ENCODE measurements around the gene FBXO11. TPM values are rescaled to one million over a fixed set of nuclear protein-coding genes. Genes with fewer than 3 reads are reported as not detected.
"Not testable (repeated sequence)": the region's sequence is repeated elsewhere in the genome, so short reads cannot be mapped to it uniquely, and the experiment has no call there.

Gene FBXO11
- total RNA-seq, 1 experiment from 2014 or later = 34.4 TPM

DNA sequence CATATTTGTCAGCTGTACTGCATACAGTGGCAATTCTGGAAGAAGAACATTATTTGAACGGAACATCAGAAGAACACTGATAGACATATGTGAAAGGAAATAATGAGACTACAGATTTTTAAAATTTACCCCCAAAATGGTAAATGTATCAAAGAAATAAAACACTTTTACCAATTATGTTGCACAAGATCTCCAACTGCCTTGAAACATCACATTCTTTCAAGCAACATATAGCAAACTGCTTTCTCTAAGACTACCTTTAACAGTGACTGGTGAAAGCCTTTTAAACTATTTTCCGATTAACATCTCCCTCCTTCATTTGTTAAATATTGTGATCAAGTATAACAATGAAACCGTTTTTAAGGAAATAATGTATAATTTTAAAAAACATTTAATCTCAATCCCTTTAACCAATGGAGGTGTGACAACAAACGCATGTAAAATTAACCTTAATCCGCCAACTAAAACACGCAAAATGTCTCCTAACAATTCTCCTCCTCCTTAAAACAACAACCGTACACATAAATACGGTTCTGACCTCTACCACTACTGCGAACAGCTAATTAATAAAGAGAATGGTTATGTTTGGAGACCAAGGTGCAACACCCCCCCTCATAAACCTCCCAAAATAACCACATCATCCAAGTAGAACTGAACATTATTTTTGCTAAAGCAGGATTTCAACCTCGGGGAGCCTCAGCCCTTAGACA, 2.4 kb downstream of the FBXO11 start:
- in situ Hi-C loops (cut with HindIII; ENCODE audit: low pct_unique_long_range_greater_than_20kb, low sequenced_read_pairs) = loop anchor here (25.0 kb wide), 1 partner anchor 133 kb away; no protein-coding TSS in a partner anchor
- DNase-seq (ENCODE audit: low read depth, low spot score) = no peak

DNA sequence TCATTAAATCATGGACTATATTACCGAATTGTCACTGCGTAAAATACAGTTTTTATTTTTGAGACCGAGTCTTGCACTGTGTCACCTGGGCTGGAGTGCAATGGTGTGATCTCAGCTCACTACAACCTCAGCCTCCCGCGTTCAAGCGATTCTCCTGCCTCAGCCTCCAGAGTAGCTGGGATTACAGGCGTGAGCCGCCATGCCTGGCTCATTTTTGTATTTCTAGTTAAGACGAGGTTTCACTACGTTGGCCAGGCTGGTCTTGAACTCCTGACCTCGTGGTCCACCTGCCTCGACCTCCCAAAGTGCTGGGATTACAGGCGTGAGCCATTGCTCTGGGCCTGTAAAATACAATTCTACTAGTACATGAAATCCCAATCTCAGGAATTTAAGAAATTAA, 4.4 kb downstream of the FBXO11 start:
- in situ Hi-C loops (cut with HindIII; ENCODE audit: low pct_unique_long_range_greater_than_20kb, low sequenced_read_pairs) = loop anchor here (25.0 kb wide), 1 partner anchor 135 kb away; no protein-coding TSS in a partner anchor

DNA sequence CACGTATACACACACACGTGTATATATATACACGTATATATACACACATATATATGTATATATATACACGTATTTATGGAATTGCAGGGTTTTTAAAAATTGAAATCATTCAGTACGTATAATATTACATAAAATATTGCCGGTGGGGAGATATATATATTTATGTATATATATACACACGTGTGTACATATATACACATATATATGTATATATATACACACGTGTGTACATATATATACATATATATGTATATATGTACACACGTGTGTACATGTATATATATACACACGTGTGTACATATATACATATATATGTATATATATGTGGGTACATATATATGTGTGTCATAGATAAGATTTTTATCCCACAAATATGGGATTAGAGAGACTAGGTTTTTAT, 5.4 kb downstream of the FBXO11 start:
- in situ Hi-C loops (cut with HindIII; ENCODE audit: low pct_unique_long_range_greater_than_20kb, low sequenced_read_pairs) = loop anchor here (25.0 kb wide), 1 partner anchor 136 kb away; no protein-coding TSS in a partner anchor
- DNase-seq (ENCODE audit: low read depth, low spot score) = no peak

More for the DNA sequence above, 4.4 kb downstream of the FBXO11 start:
- DNase-seq (ENCODE audit: low read depth, low spot score) = not testable (repeated sequence)

DNA sequence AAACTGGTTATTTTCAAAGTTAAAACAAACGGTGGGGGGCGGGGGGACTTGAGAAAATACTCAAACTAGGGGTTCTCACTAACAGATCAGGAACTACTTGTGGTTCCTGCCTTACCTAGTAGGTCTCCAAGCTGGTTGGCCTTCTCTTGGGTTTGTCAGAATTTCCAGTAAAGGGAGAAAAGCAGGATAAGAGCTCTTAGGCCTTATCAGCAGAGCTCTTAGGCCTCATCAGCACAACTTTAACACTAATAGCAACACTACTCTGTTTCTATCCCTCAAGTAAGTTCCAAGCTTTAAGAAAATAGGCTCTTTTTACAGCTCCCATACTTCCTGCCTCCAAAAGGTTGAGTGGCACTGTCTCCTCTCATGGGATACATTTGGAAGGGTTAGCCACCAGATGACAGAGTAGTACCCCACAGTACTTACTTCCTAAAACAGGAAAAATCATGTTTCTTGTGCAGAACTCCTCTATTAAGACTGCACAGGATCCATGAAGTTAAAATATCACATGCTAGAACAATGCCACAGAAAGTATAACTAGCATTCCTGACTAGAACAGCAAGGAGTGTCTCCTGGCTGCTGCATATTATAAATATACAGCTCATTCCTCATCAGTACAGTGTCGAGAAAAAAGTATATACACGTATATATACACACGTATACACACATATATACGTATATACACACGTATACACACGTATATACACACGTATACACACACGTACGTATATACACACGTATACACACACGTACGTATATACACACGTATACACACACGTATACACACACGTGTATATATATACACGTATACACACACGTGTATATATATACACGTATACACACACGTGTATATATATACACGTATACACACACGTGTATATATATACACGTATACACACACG, 6.1 kb downstream of the FBXO11 start:
- in situ Hi-C loops (cut with HindIII; ENCODE audit: low pct_unique_long_range_greater_than_20kb, low sequenced_read_pairs) = loop anchor here (25.0 kb wide), 1 partner anchor 137 kb away; no protein-coding TSS in a partner anchor
- no peak for DNase-seq (ENCODE audit: low read depth, low spot score)

DNA sequence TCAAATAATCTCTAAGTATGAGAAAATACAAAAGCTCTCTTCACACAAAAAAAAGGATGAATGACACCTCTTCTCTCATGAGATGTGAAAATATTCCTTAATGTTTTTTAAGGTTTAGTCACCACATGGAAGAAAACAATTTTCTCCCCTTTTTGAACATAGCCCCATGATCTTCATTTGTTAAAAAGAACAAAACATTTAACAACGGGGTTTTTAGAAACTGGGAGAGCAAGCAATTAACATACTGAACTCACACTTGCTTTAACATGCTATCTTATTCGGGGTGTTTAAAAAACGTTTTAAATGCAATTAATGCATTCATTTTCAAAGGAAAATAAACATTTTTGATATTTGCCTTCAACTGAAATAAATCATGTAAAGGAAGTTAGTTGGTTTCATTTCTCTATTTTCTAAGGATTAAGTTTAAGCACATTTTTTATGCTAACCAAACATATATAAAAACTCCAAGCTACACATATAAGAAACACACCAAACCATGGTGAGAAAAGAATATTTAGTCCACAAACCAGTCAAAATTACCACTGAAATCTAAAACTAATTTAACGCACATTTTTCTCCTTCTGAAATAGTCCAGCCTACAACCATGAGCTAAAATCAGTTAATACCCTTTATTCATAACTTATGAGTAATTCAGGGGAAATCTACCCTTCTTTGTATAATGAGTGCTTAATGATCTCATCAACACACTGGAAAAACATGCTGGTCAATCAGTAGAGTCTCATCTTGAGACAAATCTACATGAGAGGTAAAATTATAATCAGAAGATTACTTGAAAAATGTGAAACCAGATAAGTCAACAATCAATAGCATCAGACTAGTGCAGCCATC, 8.2 kb downstream of the FBXO11 start:
- in situ Hi-C loops (cut with HindIII; ENCODE audit: low pct_unique_long_range_greater_than_20kb, low sequenced_read_pairs) = no loop called here
- DNase-seq (ENCODE audit: low read depth, low spot score) = no peak

DNA sequence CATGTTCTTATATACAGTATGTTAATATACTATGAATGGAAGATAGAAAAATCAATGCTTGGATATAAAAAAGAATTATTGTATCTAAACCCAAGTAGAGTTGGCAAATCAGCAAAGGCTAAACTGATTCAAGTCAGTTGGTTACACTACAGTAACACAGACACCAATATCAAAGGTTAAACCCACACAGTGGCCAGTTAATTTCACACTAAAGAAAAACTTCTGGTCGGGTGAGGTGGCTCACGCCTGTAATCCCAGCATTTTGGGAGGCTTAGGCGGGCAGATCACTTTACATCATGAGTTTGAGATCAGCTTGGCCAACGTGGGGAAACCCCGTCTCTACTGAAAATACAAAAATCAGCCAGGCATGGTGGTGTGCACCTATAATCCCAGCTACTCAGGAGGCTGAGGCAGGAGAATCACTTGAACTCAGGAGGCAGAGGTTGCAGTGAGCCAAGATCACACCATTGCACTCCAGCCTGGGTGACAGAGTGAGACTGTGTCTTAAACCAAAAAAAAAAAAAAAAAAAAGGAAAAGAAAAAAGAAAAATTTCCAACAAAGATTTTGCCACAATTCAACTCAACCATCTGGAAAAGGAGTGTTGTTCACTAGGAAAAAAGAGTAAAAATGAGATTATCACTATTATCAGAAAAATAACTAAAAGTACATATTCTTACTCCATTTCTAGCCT, 9.0 kb downstream of the FBXO11 start:
- in situ Hi-C loops (cut with HindIII; ENCODE audit: low pct_unique_long_range_greater_than_20kb, low sequenced_read_pairs); DNase-seq (ENCODE audit: low read depth, low spot score): not testable (repeated sequence)

DNA sequence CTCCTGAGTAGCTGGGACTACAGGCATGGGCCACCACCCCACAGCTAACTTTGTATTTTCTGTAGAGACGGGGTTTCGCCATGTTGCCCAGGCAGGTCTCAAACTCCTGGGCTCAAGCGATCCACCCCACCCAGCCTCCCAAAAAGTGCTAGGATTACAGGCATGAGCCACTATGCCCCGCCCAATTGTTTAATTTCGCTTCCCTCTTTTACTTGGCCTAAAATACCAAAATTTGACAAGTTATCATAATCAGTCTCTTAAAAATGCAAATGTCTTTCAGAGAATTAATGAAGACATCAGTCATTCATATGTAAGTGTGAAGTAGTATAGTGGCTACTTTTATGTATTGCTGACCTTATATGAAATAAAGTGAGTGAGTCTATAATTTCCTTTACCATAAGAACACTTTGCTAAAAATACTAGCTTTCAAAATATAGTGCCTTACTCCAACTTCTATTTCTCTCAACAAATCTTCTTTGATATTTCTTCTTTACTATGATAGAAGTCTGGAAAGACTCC, 9.8 kb downstream of the FBXO11 start:
- in situ Hi-C loops (cut with HindIII; ENCODE audit: low pct_unique_long_range_greater_than_20kb, low sequenced_read_pairs) = no loop called here
- no peak for DNase-seq (ENCODE audit: low read depth, low spot score)

DNA sequence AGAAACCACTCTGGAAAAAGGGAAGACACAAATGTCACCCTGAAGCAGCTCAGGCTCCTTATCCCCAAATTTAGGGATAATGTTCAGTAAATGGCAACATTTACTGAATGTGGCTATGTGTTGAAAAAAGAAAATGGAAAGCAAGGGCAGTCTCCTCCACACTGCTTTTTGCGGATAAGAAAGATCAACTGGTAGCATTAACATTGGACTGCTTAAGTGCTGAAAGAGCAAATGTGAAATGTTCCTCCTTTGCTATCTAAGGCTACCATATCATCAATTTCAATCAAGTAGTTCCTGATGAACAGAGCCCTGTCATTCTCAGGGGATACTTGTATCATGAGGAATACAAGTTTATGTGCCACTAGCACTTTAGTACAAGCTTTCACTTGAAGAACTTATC, 12.5 kb downstream of the FBXO11 start:
- DNase-seq (ENCODE audit: low read depth, low spot score) = no peak
- in situ Hi-C loops (cut with HindIII; ENCODE audit: low pct_unique_long_range_greater_than_20kb, low sequenced_read_pairs) = no loop called here

DNA sequence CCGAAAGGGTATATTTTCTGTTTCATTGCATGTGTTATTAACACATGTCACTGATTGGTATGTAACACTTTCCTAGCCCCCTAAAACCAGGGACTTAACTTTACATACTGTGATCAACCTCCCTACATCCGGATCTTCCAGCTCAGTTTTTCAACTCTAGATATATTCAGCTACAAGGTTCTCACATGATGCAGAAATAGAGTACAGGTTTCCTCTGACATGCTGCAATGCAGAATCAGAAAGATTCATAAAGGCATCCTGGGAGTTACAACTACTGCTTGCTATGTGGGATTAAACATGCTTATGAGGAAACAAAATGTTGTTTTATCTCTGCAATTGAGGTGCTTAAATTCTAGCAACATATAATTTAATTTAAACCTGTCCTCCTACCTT, 14.0 kb downstream of the FBXO11 start:
- DNase-seq (ENCODE audit: low read depth, low spot score) = no peak
- in situ Hi-C loops (cut with HindIII; ENCODE audit: low pct_unique_long_range_greater_than_20kb, low sequenced_read_pairs) = no loop called here

DNA sequence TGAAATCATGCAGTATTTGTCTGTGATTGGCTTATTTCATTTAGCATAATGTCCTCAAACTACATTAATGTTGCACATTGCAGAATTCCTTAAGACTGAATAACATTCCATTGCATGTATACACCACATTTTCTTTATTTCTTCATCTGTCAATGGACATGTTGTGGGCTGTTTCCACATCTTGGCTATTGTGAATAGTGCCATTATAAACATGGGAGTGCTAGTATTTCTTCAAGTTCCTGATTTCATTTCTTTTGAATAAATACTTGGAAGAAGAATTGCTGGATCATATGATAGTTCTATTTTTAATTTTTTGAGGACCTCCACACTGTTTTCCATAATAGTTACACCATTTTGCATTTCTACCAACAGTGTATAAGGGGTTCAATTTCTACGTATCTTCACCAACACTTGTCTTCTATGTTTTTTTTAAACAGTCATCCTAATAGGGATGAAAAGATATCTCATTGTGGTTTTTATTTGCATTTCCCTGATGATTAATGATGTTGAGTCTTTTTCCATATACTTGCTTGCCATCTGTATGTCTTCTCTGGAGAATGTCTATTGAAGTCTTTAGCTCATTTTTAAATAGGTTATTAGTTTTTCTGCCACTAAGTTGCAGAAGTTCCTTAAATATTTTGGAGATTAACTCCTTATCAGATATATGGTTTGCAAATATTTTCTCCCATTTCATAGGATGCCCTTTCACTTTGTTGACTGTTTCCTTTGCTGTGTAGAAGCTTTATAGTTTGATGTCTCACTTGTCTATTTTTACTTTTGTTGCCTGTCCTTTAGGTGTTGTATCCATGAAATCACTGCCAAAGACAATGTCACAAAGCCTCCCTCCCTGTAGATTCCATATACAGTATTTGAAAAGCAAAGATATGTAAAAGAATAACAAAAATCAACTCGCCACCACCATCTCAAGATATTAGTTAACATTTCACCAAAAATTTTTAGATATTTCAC, 14.6 kb downstream of the FBXO11 start:
- in situ Hi-C loops (cut with HindIII; ENCODE audit: low pct_unique_long_range_greater_than_20kb, low sequenced_read_pairs) = no loop called here
- peak; percentile 42 for DNase-seq (ENCODE audit: low read depth, low spot score)

DNA sequence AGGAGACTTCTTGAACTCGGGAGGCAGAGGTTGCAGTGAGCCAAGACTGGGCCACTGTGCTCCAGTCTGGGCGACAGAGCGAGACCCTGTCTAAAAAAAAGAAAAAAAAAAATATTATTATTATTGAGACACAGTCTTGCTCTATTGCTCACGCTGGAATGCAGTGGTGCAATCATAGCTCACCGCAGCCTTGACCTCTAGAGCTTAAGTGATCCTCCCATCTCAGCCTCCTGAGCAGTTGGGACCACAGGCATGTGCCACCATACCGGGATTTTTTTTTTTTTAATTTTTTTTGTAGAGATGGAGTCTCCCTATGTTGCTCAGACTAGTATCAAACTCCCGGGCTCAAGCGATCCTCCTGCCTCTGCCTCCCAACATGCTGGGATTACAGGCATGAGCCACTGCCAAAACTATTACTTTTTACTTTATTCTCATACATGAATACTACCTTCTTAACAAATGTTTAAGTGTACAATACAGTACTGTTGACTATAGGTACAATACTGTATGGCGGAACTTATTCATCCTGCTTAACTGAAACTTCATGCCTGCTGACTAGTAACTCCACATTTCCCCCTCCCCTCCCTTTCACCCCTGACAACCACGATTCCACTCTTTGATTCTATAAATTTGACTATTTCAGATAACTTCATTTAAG, 15.5 kb downstream of the FBXO11 start:
- no peak for DNase-seq (ENCODE audit: low read depth, low spot score)
- in situ Hi-C loops (cut with HindIII; ENCODE audit: low pct_unique_long_range_greater_than_20kb, low sequenced_read_pairs) = no loop called here

DNA sequence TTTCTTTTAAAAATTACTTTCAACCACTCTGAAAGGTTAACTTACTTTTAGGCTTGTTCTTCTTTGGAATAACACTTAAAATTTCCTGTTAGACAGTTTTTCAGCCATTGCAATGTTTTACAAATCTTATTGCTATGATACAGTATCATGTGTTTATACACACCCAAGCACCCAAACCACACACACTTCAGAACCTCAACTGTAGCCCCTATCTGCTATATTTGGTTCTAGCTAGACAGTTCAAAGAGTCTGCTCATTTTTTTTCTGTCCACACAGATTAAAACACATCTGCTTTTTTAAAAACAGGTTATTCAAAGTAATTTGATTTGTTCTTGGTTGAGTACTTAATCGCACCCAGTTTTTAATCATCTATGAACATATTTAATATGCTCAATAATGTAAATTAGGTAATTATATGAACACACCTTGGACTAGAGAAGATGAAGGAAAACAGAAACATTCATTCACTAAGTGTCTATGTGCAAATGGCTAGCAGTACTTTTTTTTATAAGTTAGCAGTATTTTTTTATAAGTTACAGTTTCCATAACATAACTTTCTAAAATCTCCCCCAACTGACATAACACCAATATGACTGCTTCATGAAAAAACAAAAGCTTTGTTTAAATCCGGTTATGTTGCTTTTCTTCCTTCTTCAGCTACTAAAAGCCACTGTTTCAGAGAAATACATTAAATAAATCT, 17.6 kb downstream of the FBXO11 start:
- no peak for DNase-seq (ENCODE audit: low read depth, low spot score)
- in situ Hi-C loops (cut with HindIII; ENCODE audit: low pct_unique_long_range_greater_than_20kb, low sequenced_read_pairs) = no loop called here

DNA sequence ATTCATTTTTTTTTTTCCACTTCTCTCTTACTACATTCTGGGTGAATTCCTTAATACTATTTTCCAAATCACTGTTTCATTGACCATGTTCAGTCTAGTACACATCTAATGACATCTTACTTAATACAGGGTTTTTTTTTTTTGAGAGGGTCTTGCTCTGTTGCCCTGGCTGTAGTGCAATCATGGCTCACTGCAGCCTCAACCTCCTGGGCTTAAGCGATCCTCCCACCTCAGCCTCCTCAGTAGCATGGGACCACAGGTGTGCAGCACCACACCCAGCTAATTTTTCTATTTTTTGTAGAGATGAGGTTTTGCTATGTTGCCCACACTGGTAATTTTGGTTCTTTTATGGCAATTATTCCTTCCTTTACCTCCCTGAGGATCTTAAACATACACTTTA, 29.4 kb downstream of the FBXO11 start:
- in situ Hi-C loops (cut with HindIII; ENCODE audit: low pct_unique_long_range_greater_than_20kb, low sequenced_read_pairs) = no loop called here

DNA sequence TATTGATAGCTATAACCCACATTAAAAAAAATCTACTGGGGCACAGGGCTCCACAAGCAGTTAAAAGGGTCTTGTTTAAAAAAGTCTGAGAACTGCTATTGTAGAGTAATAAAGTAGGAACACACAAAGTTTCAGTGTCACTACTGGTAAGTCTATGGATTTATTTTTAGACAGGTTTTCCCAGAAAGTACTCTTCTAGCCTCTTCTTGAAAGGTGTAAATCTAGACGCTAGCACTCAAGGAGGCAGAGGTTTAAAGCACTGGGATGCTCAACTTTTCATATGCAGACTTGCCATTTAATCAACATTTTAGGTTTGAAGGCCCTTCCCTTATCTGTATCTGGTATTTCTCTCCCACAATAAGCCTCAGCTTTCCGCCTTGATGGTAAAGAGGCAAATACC, 33.4 kb downstream of the FBXO11 start:
- DNase-seq (ENCODE audit: low read depth, low spot score) = no peak
- in situ Hi-C loops (cut with HindIII; ENCODE audit: low pct_unique_long_range_greater_than_20kb, low sequenced_read_pairs) = no loop called here

More for the DNA sequence above, 29.4 kb downstream of the FBXO11 start:
- DNase-seq (ENCODE audit: low read depth, low spot score) = no peak
